Measurements from ENCODE around the gene MROH7.
A peak's percentile ranks its signal among the peaks of the same experiment; 100 is the strongest.

The MROH7 gene

DNA sequence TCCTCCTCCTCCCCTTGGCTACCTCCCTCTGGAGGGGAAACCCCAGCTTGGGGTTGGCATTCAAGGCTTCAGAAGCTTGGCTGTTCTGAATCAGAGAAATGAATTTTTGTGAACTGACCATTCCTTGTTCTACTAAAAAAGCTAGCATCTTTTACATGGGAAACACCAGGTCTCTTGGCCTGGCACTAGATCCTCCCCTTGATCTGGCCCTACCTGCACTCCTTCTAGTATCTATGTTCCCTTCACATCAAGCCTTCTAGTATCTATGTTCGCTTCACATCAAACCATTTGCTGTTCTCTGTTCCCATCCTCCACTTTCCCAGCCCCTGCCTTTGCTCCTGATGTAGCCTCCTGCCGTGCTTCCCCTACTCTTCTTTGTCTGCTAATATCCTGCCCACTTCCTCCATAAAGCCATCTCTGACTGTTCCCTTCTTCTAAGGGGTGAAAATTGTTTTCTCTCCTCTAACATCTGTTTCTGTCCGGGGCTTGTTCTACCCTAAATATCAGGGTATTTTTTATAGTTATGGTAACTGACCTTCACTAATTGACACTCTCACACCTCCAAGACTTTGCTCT lies 44.0 kb upstream of the MROH7 start:
- no peaks in the 10 kb centered on the region for H3K36me3 ChIP-seq (ENCODE audit: control insufficient read depth in 2 of 2, insufficient read depth in 1 of 2, low read length in 2 of 2)
- H3K9me3 ChIP-seq (ENCODE audit: control insufficient read depth, insufficient read depth, low read depth, low read length), result no peaks in the 10 kb centered on the region
- POLR2A ChIA-PET, result no interaction called here
- peak; percentile 90; the same call in 1 of the 2 replicates for TF ChIP-seq GLI4 (tag by site-specific recombination; IDR thresholded peaks at IDR 0.05)
- no peak for TF ChIP-seq ZNF747 (tag by site-specific recombination; IDR thresholded peaks at IDR 0.05)
- no peak for TF ChIP-seq ZNF133 (tag by site-specific recombination; IDR thresholded peaks at IDR 0.05)
- CTCF ChIA-PET, result no interaction called here
- no peaks in the 10 kb centered on the region for H3K4me1 ChIP-seq (ENCODE audit: control insufficient read depth, insufficient read depth, low read length)
- H3K4me3 ChIP-seq (ENCODE audit: low read depth, low read length), result no peak overlapping the region
- H3K27ac ChIP-seq (ENCODE audit: extremely low read depth, low read depth, low read length), result no peak overlapping the region

DNA sequence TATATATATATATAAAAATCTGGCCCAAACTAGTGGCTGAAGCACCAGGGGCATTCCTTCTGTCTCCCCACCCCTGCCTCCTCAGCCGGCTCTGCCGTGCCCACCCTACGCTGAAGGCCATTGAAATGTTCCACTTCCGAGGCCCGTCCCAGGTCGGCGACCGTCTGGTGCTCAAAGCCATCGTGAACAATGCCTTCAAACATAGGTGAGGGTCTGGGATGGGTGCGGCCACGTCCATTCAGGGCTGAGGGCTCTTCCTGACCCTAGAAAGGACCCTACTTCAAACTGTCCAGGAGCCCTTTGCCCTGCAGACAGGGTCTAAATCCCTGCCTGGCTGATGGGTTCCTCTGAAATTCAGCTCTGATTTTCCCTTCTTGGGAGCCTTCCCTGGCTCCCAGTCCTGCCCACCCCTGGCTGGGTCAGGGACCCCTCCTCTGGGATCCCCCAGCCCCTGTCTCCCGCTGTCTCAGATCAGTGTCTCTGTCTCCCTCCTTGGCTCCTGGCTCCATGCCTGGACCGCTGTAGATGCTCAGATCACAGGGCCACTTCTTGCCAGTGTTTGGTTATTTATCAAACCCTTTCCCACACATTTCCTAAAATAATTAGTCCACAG lies 42.3 kb upstream of the MROH7 start:
- CTCF ChIA-PET, result no interaction called here
- Histone ChIP-seq H3K36me3 (ENCODE audit: control insufficient read depth in 2 of 2, insufficient read depth in 1 of 2, low read length in 2 of 2) (no peaks in the 10 kb centered on the region), H3K4me3 (ENCODE audit: low read depth, low read length) (no peak overlapping the region), H3K4me1 (ENCODE audit: control insufficient read depth, insufficient read depth, low read length) (no peaks in the 10 kb centered on the region), H3K9me3 (ENCODE audit: control insufficient read depth, insufficient read depth, low read depth, low read length) (no peaks in the 10 kb centered on the region), H3K27ac (ENCODE audit: extremely low read depth, low read depth, low read length) (no peak overlapping the region)
- POLR2A ChIA-PET, result no interaction called here
- TF ChIP-seq ZNF514 (tag by site-specific recombination; IDR thresholded peaks at IDR 0.05), result no peak
- no peak for TF ChIP-seq ZNF621 (tag by site-specific recombination; IDR thresholded peaks at IDR 0.05)
- no peak for TF ChIP-seq ZNF707 (tag by site-specific recombination; IDR thresholded peaks at IDR 0.05)
- TF ChIP-seq, protein P1, sequence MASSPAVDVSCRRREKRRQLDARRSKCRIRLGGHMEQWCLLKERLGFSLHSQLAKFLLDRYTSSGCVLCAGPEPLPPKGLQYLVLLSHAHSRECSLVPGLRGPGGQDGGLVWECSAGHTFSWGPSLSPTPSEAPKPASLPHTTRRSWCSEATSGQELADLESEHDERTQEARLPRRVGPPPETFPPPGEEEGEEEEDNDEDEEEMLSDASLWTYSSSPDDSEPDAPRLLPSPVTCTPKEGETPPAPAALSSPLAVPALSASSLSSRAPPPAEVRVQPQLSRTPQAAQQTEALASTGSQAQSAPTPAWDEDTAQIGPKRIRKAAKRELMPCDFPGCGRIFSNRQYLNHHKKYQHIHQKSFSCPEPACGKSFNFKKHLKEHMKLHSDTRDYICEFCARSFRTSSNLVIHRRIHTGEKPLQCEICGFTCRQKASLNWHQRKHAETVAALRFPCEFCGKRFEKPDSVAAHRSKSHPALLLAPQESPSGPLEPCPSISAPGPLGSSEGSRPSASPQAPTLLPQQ (tag by site-specific recombination; IDR thresholded peaks at IDR 0.05), result no peak
- no peak for TF ChIP-seq ZNF555 (tag by site-specific recombination; conservative IDR thresholded peaks at IDR 0.05)
- TF ChIP-seq, protein P2, sequence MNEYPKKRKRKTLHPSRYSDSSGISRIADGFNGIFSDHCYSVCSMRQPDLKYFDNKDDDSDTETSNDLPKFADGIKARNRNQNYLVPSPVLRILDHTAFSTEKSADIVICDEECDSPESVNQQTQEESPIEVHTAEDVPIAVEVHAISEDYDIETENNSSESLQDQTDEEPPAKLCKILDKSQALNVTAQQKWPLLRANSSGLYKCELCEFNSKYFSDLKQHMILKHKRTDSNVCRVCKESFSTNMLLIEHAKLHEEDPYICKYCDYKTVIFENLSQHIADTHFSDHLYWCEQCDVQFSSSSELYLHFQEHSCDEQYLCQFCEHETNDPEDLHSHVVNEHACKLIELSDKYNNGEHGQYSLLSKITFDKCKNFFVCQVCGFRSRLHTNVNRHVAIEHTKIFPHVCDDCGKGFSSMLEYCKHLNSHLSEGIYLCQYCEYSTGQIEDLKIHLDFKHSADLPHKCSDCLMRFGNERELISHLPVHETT (tag by site-specific recombination; IDR thresholded peaks at IDR 0.05), result no peak
- no peak for TF ChIP-seq SETDB1 (IDR thresholded peaks at IDR 0.05; ENCODE audit: insufficient read length, low read length)
- no peak for TF ChIP-seq ZNF529 (tag by site-specific recombination; IDR thresholded peaks at IDR 0.05; ENCODE audit: insufficient replicate concordance)
- TF ChIP-seq ZSCAN23 (tag by site-specific recombination; IDR thresholded peaks at IDR 0.05), result no peak
- no peak for TF ChIP-seq ZNF19 (tag by site-specific recombination; IDR thresholded peaks at IDR 0.05; ENCODE audit: low read depth)
- TF ChIP-seq ZNF10 (tag by site-specific recombination; IDR thresholded peaks at IDR 0.05), result no peak
- TF ChIP-seq, protein P3, sequence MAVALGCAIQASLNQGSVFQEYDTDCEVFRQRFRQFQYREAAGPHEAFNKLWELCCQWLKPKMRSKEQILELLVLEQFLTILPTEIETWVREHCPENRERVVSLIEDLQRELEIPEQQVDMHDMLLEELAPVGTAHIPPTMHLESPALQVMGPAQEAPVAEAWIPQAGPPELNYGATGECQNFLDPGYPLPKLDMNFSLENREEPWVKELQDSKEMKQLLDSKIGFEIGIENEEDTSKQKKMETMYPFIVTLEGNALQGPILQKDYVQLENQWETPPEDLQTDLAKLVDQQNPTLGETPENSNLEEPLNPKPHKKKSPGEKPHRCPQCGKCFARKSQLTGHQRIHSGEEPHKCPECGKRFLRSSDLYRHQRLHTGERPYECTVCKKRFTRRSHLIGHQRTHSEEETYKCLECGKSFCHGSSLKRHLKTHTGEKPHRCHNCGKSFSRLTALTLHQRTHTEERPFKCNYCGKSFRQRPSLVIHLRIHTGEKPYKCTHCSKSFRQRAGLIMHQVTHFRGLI (tag by site-specific recombination; IDR thresholded peaks at IDR 0.05), result no peak
- TF ChIP-seq ZNF354C (tag by site-specific recombination; IDR thresholded peaks at IDR 0.05; ENCODE audit: borderline replicate concordance, low read depth), result no peak
- no peak for TF ChIP-seq ZNF518A (tag by site-specific recombination; conservative IDR thresholded peaks at IDR 0.05; ENCODE audit: low read depth)
- no peak for TF ChIP-seq ZNF302 (tag by site-specific recombination; IDR thresholded peaks at IDR 0.05; ENCODE audit: low read depth)
- no peak for TF ChIP-seq ZNF175 (tag by site-specific recombination; IDR thresholded peaks at IDR 0.05)
- TF ChIP-seq ZNF530 (tag by site-specific recombination; IDR thresholded peaks at IDR 0.05; ENCODE audit: low read depth), result no peak
